AG20443 (cell line): ENCODE results near the gene RPL9.
"Not testable (repeated sequence)": the region's sequence is repeated elsewhere in the genome, so short reads cannot be mapped to it uniquely, and the experiment has no call there.

Source experiments
- DNase-seq: peaks from one replicate; pipeline ENCODE4 v3.0.0; 2012; ENCODE audit warnings: low spot score, mixed read lengths

RPL9 gene

DNA sequence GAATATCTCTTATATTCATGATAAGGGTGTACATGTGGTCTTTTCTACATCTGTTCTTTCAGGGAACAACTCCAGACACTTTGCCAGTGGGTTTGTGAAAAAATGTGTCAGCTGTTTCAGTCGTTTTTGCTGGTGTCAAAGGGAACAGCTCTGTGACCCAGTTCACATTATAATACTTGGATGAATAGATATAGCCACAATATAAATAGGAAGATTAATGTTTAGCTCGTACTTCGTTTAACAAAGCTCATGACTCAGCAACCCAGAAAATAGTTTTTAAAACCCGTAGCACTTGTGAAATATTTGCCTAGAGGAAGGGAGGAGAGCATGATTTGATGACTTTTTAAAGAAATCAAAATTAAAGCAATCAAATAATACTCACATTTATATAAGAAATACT, 8.0 kb upstream of the RPL9 start:
- no peak for DNase-seq

DNA sequence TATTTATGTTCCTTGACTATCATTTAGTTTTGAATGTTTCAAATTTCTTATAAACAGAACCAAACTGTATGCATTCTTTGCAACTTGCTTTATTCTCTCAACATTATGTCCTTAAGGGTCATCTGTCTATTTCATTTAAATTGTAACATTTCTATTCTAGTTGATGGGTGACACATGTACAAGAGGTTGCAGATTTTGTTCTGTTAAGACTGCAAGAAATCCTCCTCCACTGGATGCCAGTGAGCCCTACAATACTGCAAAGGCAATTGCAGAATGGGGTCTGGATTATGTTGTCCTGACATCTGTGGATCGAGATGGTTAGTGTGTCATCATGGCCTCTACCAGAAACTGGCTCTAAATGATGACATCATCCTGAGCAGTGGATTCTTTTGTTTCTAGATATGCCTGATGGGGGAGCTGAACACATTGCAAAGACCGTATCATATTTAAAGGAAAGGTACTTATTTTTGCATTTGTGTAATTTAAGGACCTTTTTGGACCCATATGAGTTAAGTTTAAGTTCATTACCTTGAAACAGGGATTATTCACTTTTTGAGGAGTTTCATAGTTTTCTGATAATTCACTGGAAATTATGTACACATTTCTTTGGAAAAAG, 6.3 kb upstream of the RPL9 start:
- DNase-seq: peak; percentile 79

DNA sequence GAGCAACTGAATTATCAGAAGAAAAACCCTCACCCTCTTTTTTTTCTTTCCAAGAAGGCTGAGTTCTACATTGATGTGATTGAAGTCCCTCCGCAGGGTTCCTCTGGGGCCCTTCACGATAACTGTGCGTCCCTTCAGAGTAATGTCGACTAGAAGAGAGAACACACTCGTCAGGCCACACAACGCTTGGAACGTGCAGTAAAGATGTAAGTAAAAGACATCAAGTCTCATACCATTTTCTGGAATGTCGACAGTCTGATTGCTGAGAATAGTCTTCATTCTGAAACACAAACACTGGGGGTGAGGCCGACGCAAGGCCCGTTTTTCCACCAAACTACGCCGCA, 589 bp downstream of the RPL9 start:
- not testable (repeated sequence) for DNase-seq

DNA sequence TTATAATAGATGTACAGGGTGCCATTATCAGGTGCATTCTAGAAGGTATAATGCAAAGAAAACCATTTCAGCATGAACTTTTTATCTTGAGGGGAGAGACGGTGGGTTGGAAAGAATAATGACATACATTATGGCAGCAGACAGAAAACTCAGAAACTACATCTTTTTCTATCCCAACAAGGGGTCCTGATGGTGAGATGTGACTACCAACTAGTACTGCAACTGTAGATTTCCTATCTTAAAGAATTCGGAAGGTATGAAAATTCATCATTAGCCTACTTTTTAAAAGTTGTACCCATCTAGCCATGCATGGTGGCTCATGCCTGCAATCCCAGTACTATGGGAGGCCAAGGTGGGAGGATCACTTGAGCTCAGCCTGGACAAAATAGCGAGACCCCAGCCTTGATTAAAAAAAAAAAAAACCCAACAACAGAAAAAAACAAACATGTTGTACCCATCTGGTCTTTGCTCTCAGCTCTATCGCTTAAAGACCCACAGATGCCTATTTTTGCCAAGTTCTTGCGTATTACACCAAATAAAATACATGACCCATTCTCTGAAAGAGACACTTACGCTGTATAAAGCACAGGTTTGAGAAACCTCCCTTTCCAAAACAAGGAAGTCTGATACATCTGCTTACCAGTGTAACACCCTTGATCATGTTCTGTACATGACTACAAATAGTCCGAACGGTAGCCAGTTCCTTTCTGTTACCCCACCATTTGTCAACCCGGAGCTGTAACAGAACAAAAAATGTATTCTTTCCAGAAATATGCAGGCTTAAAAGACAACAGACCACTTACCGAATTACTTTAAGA, 1.6 kb downstream of the RPL9 start:
- no peak for DNase-seq

DNA sequence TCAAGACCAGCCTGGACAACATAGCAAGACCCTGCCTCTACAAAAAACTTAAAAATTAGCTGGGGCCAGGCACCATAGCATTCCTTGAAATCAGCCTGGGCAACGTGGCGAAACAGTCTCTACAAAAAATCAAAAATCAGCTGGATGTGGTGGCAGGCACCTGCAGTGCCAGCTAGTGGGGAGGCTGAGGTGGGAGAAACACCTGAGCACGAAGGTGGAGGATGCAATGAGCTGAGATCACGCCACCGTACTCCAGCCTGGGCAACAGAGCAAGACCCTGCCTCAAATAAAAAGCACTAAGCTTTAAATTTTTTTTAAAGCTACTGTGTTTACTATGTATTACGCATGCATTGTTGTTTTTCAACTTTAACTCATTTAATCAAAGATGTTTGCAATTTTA, 3.2 kb downstream of the RPL9 start:
- DNase-seq: no peak

GRCh38 chr4:39453738-39454137, 5.0 kb downstream of the RPL9 start:
- no peak for DNase-seq

DNA sequence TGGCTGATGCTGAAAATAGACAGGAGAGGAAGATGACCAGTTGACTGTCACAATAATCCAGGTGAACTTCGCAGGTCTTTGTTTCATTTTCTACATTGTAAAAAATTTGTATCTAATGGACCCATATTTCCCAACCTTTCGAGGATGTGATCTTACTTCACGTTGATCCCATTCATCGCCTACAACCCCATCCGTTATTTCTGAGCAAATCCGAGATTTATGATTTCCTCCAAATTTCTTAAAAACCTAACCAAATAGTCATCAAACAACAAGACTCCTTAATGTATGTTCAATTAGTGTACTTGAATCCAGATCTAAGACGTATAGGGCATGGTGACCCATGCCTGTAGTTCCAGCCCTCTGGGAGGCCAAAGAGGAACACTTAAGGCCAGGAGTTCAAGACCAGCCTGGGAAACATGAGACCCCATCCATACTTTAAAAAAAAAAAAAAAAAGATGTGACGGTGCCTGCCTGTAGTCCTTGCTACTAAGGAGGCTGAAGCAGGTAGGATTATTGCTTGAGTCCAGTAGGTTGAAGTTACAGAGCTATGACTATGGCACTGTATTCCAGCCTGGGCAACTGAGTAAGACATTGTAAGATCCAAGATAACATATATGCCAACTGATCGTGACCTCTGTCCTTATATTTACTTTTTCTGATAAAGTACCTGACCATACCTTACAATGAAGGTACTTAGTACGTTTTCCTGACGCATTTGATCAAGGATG, 5.7 kb downstream of the RPL9 start:
- no peak for DNase-seq

DNA sequence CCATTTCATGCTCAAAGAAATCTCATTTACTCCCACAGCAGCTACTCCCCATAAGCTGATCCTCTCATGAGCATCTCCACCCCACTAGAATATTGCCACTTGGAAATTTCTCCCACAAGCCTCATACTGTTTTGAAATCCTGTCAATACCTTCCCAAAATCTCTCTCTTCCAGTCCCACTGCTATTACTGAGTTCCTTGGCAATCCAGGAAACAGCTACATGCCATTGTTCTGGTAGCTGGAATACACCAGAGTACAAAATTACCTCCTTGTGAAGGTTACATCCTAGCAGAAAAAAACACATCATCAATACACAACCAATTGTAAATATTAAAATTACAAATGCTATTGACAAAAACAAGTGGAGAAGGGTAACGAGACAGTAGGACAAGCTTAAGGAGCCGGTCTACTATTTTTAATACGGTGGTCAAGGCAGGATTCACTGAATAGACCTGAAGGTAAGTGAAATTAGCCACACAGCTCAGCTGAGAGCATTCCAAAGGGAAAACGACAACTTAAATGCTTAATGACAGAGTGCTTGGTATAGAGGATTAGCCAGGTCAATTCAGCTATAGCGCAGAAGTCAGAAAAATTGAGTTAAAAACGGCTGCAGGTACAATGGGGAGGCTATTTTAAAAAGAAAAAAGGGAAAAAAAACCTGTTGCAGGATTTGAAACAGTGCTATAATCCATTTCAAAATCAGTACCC, 6.4 kb downstream of the RPL9 start:
- DNase-seq: no peak

DNA sequence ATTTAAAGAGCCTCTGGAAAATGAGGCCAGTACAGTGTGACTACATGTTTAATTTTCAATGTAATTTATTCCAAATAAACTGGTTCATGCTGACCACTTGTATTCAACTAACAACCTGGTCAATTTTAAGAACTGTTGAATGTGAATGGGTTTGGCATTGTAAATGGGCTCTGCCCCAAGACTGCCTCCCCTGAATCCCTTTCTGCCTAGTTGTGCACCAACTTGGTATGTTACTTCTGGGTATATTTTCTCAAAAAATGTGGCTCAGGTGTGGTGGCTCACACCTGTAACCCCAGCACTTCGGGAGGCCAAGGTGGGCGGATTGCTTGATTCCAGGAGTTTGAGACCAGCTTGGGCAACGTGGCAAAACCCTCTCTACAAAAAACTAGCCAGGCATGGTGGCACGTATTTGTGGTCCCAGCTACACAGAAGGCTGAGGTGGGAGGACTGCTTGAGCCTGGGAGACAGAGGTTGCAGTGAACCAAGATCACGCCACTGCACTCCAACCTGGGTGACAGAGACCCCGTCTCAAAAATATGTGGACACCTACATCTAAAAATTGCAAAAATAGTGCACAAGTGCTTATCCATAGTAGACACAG, 7.2 kb downstream of the RPL9 start:
- DNase-seq: no peak

- DNase-seq: no peak
These were observed 8.1 kb downstream of the RPL9 start for GRCh38 chr4:39450618-39451017.

DNA sequence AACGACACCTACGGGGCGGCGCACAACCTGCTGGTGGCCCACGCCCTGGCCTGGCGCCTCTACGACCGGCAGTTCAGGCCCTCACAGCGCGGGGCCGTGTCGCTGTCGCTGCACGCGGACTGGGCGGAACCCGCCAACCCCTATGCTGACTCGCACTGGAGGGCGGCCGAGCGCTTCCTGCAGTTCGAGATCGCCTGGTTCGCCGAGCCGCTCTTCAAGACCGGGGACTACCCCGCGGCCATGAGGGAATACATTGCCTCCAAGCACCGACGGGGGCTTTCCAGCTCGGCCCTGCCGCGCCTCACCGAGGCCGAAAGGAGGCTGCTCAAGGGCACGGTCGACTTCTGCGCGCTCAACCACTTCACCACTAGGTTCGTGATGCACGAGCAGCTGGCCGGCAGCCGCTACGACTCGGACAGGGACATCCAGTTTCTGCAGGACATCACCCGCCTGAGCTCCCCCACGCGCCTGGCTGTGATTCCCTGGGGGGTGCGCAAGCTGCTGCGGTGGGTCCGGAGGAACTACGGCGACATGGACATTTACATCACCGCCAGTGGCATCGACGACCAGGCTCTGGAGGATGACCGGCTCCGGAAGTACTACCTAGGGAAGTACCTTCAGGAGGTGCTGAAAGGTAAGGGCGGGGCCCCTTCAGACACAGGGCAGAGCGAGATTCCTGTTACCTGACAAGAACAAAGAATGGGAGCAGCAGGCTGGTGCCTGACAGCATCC, 11.7 kb downstream of the RPL9 start:
- DNase-seq: peak; percentile 73

GRCh38 chr4:39446483-39446841, 12.3 kb downstream of the RPL9 start:
- no peak for DNase-seq

GRCh38 chr4:39442998-39443397, 15.7 kb downstream of the RPL9 start:
- no peak for DNase-seq

DNA sequence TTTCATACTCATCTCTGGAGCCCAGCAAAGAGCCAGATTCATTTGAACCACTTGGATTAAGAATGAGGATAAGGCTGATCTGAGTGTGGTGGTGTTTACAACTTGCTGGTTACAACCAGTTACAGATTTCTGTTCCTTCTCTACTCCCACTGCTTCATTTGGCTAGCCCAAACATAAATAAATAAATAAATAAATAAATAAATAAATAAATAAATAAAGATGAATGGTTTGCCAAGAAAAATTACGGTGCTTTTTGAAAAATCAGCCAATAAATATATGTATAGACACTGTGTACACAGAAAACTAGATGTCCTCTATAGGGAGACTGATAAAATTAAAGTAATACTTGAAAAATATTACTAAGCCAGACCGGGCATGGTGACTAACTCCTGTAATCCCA, 17.1 kb downstream of the RPL9 start:
- no peak for DNase-seq

DNA sequence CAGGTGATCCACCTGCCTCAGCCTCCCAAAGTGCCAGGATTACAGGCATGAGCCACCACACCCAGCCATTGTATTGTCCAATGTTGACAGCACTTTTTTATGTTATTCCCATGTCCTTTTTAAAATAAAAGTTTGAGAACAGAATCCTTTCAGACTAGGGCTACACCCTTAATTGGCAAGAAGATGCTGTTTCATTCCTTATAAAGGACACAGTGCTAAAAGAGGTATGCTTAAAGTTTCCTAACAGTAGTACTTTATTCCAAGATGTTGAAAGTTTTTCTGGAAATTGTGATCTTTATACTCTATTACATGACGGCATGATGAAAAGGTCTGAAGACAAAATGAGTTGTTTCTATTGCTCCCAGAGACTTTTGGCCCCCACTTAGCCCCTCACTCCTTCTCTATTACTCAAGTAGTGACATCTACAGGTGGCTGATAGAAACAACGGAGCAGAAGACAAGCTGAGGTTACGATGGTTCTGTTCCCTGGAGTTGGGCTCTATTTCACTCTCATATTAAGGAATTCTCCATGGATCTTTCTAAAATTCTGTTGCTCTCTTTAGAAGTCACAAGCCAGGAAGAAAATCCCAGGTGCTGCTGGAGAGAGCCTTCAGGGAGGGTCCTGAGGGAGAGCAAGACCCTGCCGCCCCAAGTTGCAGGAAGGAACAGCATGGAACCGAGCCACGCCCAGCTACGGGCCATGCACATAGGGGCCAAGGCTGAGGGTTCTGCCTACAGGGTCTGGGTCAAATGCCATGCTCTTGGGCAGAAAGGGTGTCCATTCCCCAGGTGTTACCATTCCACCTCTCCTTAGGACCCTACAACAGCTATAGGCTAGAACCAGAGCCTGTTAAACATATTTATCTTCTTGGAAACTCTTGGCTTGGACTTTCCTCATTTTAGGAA, 22.8 kb downstream of the RPL9 start:
- DNase-seq: no peak

GRCh38 chr4:39433878-39434492, 24.7 kb downstream of the RPL9 start:
- DNase-seq: no peak

GRCh38 chr4:39429476-39430334, 29.0 kb downstream of the RPL9 start:
- no peak for DNase-seq

- DNase-seq: no peak
These were observed 31.1 kb downstream of the RPL9 start for GRCh38 chr4:39427520-39428114.

GRCh38 chr4:39426728-39427127, 32.0 kb downstream of the RPL9 start:
- no peak for DNase-seq
